CD4-positive, alpha-beta T cell treated with Interleukin-6 at 100 ng/mL for 8 hours (primary cell): ENCODE measurements around the gene M6PR.
"Not testable (repeated sequence)": the region's sequence is repeated elsewhere in the genome, so short reads cannot be mapped to it uniquely, and the experiment has no call there.

Experiments
- DNase-seq: peaks from one replicate; pipeline ENCODE4 v3.0.0-alpha.2; 2020; ENCODE audit warnings: mixed read lengths, low spot score

The M6PR gene

DNA sequence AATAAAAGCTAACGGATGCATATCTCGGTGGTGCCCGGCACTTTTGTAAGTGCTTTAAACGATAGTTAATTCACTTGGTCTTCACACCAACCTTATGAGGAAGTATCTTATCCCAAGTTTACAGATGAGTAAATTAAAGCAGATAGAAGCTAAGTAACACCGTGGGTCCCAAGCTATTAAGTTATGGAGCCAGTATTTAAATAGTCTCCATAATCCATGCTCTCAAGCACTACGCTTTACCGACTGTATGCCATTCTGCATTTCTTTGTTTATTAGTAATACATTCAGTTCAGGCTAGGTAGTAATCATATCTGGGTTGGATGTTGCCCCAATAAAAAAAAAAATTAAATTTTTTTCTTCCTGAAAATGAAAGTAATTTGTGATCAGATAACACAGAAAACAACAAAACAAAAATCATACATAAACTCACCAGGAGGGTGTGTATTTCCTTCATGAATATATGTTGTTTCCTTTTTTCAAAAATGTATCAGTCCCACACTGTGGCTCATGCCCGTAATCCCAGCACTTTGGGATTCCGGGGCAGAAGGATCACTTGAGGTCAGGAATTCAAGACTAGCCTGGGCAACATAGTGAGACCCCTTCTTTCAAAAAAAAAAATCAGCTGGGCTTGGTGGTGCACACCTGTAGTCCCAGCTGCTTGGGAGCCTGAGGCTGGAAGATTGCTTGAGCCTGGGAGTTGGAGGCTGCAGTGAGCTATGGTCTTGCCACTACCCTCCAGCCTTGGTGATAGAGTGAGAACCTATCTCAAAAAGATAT lies 1.4 kb upstream of the M6PR start:
- peak; percentile 51 for DNase-seq

DNA sequence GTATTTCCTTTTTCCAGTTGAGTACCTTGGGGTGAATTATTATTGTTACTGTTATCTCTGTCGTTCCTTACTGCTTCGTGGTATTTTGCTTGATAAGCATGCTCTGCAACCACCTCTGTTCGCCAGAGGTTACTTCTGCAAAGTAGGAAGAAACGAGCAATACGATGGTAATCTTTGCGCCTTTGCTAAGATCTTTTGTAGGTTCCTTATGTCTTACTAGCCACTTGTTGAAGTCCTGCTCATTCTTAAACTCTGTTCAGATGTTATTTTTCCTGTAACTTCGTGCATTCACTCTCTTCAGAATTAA lies 729 bp upstream of the M6PR start:
- DNase-seq: no peak

DNA sequence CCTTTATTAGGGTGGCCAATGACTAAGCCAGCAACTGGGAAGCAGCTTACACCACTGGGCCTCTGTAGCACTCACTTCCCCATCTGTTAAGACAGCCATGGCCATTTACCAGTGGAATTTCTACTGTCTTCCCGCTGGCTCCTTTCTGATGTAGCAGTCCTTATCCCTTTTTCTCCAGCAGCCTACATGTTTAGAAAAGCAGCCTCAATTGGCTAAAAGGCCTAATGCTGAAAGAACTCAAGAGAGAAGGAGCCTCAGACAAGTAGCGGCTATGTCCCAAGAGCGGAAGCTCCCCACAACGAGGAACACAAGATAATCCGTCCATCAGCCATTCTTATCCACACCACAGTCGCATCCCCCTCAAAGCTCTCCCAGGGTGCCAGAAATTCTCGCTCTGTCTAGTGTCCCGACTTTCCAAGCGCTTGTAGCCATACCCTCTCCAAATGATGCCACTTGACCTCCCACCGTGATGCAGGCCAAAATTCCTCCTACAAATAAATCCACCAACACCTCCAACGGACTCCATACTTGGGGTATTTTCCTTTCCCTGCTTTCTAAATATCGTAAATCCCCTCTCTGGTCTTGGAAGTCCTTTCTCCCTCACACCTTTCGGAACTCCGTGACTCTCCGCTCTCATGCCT lies 624 bp downstream of the M6PR start:
- DNase-seq: no peak

DNA sequence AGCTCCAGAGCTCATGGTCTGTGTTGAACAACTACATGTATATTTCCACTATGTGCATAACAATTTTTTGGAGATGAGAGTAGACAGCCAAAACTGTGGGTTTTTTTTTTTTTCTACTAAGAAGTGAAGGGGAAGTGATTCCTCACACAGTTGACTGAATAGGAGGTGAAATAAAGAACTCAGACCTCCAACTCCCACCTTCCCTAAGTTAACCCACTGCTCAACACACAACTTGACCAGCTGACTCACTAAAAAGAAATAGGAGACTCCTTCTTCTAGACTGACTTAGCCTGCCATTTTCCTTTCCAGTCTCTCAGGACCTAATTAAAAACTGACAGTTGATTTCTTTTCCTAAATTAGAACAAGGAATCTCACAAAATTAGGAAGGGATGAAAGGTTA lies 1.7 kb downstream of the M6PR start:
- no peak for DNase-seq

DNA sequence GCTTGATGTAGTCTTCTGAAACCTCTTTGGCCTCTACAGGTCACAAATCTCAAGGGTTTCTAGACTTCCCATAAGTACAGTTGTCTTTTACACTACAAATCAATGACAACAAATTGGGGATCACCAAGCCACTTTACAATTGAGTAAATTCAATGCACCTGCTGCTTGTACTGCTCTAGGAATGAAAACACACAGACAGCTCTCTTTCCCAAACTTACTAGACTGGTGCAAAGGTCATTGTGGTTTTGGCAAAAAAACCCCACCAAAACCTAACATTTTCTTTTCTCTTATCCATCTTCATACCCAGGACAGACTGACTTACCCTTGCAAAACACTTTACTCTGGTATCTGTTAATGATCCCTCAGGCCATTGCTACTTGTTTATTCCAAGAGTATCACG lies 2.7 kb downstream of the M6PR start:
- no peak for DNase-seq

DNA sequence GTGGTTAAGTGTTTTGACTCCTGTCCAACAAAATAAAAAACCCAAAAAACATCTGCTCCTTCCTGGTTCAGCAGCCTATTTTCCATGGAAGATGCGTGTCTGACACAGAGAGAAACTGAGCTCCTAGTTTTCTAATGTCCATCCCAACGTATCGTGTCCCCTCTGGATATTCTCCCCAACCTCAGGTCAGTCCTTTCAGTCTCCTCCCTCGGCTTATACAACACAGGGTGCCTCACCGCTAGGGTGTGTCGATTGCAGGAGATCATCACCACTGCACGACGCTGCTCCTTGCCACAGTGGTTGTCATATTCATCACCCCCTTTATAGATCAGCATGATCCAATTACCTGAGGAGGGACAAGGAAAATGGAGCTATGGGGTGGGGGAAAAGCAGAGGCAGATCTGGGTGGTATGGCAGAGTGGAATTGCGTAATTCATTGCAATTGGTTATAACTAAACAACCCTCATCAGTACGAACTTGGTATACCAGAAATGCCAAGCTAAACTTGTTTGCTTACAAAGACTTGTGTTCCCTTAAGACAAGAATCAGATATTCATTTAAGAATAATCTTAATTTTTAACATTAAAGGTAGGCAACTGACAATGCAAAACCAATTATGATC lies 5.8 kb downstream of the M6PR start:
- no peak for DNase-seq

DNA sequence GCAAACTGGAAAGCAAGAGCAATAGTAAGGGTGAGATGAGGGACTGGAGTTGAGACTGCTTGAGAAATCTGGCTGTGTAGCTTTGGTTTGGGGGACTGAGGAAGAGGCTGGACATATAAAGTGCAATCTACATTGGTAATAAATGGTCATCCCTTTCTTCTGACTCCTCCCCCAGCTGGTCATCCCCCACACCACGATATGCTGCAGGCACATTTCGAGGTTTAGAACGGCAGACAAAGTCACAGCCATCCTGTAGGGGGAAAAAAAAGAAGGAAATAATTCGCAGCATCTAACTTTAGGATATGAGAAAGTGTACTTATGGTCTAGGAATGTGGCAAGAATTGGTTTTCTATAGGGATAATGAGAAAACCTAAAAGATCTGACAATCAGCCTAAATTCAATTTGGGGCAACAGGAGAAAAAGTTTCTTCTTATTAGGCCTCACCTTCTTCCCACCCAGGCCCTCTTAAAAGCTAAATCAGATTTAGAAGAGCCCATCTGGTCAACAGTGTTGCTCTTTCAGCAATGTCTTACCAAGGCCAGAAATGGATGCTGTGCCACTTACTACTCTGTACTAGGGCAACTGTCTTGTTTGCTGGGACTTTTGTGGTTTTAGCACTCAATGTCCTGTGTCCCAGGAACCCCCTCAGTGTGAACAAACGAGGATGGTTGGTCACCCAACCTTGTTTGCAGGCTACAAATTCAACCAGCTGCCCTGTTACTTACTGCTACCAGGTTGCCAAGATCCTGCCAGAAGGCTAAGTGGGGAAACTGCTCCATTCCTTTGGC lies 7.6 kb downstream of the M6PR start:
- DNase-seq: no peak

DNA sequence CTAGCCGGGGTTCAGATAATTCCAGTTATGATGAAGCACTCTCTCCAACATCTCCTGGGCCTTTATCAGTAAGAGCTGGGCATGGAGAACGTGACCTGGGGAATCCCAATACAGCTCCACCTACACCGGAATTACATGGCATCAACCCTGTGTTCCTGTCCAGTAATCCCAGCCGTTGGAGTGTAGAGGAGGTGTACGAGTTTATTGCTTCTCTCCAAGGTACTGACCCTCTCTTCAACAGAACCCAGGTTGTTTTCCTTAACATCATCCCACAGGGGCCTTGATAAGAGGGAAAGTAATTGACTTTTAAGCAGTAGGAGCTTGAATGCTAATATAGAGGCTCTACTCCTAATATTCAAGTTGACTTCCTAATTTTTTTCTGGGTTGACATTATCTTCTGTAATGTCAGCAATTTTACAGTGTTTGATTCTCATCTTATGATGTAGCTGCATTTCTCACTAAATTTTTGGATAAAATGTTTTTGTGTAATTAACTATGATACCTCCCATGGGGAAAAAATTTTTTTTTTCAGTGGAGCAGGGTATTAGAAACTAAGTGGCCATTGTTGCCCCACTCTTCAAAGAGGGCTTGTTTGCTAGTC lies 11.5 kb downstream of the M6PR start:
- DNase-seq: not testable (repeated sequence)

DNA sequence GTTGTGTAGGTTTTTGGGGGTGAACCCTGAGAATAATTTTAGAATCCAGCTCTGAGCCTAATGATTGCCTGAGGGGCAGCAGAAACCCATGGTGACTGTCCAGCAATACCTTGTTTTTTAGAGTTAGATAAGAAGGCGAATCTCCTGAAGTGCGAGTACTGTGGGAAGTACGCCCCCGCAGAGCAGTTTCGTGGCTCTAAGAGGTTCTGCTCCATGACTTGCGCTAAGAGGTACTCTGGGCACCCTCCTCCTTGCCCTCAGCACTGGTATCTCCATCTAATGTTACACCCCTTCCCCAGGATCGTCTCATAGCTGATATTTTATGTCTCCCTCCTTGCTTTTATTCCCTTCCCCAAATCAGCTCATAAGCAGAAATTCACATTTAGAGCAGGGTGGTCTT lies 12.7 kb downstream of the M6PR start:
- DNase-seq: no peak

DNA sequence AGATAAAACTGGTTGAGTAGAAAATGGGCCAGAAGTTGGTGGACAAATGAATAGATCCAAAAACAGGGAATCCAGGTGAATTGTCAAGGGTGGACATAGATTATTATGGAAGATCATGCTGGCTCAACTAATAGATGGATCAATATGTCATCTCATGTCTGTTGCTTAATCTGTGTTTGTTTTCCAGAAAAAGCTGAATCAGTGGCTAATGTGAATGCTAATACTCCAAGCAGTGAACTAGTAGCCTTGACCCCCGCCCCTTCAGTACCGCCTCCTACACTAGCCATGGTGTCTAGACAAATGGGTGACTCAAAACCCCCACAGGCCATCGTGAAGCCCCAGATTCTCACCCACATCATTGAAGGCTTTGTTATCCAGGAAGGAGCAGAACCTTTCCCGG lies 15.4 kb downstream of the M6PR start:
- not testable (repeated sequence) for DNase-seq

DNA sequence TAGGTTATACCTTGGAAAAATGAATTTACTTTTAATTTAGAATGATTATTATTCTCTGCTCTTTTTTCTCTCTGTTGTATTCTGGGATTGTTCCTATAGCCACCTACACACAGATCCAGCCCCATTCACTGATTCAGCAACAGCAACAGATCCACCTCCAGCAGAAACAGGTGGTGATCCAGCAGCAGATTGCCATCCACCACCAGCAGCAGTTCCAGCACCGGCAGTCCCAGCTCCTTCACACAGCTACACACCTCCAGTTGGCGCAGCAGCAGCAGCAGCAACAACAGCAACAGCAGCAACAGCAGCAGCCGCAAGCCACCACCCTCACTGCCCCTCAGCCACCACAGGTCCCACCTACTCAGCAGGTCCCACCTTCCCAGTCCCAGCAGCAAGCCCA lies 17.0 kb downstream of the M6PR start:
- DNase-seq: not testable (repeated sequence)

DNA sequence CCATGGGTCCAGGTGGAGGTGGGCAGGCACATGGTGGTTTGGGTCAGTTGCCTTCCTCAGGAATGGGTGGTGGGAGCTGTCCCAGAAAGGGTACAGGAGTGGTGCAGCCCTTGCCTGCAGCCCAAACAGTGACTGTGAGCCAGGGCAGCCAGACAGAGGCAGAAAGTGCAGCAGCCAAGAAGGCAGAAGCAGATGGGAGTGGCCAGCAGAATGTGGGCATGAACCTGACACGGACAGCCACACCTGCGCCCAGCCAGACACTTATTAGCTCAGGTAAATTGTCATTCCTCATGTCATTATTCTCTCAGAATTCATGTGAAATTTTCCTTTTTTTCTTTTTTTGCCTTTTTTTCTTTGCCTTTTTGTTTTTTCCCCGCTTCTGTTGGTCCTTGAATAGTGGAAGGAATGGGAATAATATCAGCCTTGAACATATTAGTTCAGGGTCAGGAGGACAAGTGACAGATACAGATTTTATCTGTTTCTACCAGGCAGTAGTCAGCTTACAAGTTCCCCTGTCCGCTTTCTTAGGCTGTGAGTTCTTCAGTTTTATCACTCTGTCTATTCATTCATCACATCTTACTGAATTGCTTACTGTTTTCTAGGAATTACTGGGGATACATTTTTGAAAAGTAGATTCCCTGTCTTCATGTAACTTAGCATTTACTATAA lies 18.7 kb downstream of the M6PR start:
- not testable (repeated sequence) for DNase-seq

DNA sequence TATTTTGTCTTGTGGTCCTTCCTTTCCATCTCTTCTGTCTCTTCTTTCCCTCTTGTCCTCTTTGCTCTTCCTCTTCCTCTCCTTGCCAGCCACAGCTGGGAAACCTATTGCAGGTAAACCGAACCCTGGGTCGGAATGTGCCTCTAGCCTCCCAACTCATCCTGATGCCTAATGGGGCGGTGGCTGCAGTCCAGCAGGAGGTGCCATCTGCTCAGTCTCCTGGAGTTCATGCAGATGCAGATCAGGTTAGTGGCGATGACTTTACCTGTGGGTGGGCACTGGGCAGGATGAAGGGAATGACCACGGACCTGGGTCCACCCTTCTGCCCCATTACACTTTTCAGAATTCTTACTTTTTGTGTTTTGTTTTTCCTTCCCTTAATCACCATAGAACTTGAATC lies 26.9 kb downstream of the M6PR start:
- no peak for DNase-seq

DNA sequence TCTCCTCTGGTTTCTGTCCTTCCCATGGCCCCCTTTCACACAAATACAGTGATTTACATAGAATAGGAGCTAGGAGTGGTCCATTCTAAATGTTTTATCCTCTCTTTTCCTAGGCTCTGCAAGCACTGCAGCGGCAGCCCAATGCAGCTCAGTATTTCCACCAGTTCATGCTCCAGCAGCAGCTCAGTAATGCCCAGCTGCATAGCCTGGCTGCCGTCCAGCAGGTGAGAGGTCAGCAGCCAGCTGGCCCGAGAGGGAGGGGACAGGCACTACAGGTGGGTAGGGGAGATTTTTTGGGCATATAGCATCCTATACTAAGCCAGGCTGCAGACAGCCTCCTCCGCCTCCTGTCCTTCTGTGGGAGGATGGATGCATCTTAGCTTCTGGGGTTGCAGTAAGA lies 29.8 kb downstream of the M6PR start:
- DNase-seq: not testable (repeated sequence)

DNA sequence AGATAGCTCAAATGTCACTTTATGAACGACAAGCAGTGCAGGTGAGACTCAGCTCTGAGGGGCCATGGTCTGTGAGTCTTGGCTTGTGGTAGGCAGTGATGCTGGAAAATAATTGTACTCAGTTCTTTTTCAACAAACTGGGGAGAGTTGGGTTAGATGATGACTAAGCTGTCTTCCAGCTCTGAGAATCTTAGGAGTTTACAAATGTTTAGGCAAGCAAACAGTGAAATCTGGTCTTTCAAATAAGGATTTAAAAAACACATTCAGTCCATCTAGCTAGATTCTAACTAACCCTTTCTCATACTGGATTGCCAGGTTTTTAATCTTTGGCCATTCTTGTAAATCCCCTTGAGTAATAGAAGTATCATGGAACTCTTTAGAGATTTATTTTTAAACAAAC lies 31.7 kb downstream of the M6PR start:
- no peak for DNase-seq

DNA sequence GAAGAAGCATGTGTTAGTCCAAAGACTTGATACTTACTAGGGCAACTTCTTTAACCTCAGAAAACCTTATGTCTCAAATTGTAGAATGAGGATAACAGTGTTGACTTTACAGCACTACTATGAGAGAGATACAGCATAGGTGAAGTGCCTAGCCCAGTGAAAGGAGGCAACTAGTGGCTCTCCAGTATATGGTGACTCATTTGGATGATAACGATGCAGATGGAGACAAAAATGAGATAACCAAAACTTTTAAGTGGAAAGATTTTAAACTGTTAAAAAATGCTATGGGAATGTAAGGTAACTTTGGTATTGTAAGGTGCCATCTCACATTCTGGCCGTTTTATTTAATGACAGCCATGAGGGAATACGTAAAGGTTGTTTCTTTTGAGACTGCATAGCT lies 32.4 kb downstream of the M6PR start:
- DNase-seq: no peak

DNA sequence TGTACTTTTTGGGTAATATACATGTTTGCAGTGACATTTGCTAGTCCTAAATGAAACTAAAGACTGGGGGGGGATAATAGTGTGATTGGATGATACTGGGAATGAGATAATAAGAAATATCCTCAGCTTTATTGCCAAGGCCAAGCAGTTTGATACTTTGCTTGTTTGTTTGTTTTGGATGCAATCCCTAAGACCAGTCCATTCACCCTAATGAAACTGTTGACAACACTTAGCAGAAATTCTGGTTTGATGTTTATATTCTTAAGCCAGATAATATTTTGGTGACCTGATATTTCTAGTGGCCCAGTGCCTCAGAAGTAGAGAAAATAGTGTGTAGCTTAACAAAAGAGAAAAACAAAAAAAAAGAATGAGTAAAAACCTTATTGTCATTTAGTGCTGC lies 33.3 kb downstream of the M6PR start:
- no peak for DNase-seq

DNA sequence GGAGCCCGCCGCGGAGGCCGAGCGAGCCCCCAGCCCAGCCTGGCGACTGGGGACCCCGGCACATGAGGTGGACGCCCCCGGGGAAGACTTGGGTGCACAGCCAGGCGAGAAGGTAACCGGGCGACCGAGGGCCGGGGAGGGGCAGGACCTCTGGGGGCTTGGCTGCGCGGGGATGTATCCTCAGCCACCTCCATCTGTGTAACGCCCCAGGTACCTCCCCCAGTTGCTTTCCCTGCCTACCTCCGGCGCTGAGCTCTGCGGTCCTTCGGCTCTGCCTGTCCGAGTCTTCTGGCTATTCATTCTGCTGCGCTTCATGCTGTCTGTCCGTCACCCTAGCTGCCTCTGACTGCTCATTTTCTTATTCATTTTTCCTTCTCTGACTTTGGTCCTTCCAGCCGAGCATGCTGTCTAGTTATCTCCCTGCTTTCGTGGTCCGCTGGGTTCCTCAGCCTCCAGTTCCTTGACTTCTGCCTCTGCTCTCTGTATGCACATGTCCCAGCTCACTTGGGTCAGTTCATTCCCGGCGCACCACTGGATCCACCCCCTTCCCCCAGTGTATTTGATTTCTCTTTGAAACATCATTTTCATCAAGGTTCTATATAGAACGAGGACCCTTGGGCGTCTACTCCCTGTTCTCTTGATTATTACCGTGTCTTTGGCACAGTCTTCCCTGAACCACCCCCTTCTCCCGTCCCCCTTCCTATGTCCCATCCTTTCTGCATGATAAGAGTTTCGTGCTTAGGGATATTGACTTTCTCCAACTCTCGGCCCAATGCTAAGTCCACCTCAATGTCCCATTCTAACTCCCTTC lies 34.5 kb downstream of the M6PR start:
- DNase-seq: peak; percentile 57

DNA sequence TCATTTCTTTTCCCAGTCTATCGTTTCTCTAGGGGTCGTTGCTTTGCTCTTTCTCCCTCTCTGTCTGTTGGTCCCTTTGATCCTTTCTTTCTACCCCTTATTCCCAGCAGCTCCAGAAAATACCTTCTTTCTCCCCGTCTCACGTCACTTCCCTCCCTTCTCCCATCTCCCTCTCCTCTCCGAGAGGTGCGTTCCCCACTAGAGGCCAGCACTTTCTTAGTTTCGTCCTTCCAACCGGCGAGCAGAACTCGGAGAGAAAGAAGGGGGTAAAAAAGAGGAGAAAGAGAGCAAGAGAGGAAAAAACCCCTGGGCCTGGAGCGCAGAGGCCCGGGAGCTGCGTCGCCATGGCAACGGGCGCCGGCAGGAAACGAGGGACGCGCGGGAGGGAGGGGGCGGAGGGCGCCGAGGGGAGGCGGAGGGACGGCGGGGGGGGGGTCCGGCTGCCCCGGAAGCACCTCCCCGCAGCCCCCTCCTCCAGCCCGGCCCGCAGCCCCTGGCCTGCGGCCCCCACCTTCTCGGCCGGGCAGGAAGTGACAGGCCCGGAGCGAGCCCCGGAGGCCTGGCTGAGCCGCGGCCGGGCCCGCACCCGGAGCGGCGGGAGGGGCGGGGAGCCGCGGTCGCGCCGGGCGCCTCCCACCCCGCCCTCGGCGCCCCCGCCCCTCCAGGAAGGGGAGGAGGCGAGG lies 35.3 kb downstream of the M6PR start, which contains the start of gene PHC1:
Gene PHC1 (plus strand): TSS at position 477 of the 683 bp plus-strand sequence. CDS start 3,169 bp downstream, outside the sequence.
- DNase-seq: peak; percentile 82

DNA sequence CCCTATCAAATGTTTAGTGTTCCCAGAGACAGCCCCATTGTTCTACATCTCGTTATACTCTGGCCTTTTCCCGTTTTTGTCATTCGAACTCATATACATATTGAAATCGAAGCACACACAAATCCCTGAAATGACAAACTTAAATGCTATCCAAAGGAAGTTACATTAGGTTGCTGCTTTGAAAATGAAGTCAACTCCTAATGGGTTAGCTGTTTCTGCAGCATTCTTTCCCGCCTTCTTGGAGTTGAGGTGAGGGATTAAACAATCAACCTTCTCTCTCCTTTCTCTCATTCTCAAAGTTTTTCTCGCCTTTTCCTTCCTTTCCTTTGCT lies 35.8 kb downstream of the M6PR start:
- no peak for DNase-seq
